OCI-LY3 (cell line): ENCODE measurements around the gene KIF27.
"Not testable (repeated sequence)": the region's sequence is repeated elsewhere in the genome, so short reads cannot be mapped to it uniquely, and the experiment has no call there.

ENCODE experiments used
- EZH2phosphoT487 ChIP-seq: fragments of 200-600 bp; shearing (Covaris generic); IDR thresholded peaks from 2 replicates; pipeline ENCODE4 v1.6.1; 2018; ENCODE audit warnings: antibody characterized with exemption, mixed run types, low read depth
- TF ChIP-seq, protein P1 (sequence below): fragments of 200-600, 300-600 bp; sonication (generic); IDR thresholded peaks from 2 replicates; pipeline ENCODE4 v1.5.1; 2014; ENCODE audit warnings: antibody characterized with exemption, low read length, low read depth

DNA sequence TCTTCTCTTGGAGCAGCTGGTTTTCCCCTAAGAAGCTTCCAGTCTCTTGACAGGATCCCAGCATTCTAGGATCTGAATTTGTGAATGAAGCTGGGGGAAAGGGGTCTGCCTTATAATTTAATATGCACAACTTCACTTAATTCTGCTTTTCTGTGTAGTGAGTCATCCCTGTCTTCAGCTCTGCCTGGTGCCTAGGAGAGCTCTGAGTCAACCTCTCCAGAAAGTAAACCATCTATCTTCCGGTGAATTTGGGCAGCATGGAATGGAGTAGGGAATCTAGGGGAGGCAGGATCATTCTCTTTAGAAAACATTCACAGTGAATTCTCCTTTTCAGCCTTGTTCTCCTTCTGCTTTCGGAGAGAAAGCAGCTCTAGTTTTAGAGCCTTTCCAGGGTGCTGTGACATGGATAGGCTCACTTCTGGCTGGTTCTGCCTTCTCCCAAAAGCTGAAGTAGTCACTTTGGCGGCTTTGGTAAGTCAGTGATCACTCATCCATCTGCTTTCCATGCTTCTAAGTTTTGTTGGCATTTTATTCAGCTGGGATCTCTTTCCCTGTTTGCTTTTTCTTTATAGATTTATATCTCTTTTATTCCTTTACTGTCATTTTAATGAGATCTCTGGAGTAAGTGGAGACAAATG is 96.1 kb downstream of the KIF27 start:
- TF ChIP-seq, protein P1, sequence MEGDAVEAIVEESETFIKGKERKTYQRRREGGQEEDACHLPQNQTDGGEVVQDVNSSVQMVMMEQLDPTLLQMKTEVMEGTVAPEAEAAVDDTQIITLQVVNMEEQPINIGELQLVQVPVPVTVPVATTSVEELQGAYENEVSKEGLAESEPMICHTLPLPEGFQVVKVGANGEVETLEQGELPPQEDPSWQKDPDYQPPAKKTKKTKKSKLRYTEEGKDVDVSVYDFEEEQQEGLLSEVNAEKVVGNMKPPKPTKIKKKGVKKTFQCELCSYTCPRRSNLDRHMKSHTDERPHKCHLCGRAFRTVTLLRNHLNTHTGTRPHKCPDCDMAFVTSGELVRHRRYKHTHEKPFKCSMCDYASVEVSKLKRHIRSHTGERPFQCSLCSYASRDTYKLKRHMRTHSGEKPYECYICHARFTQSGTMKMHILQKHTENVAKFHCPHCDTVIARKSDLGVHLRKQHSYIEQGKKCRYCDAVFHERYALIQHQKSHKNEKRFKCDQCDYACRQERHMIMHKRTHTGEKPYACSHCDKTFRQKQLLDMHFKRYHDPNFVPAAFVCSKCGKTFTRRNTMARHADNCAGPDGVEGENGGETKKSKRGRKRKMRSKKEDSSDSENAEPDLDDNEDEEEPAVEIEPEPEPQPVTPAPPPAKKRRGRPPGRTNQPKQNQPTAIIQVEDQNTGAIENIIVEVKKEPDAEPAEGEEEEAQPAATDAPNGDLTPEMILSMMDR, result not testable (repeated sequence)
- not testable (repeated sequence) for TF ChIP-seq EZH2phosphoT487
